Hepatocyte (in vitro differentiated cells): Measurements from ENCODE around the gene ADAMTS2. TPM values are rescaled to one million over a fixed set of nuclear protein-coding genes. Genes with fewer than 3 reads are reported as not detected.

Experiments used
- DNase-seq: peaks from one replicate; pipeline ENCODE4 v3.0.0-alpha.2; 2016; ENCODE audit warnings: low spot score
- H2AFZ ChIP-seq: fragments of 200-600 bp; sonication (generic); 2 replicates; pipeline ENCODE4 v1.6.0; 2016; ENCODE audit warnings: antibody characterized with exemption, mild to moderate bottlenecking
- H3K27ac ChIP-seq: fragments of 200-600 bp; sonication (generic); 2 replicates; pipeline ENCODE4 v1.5.1; 2016; ENCODE audit warnings: mild to moderate bottlenecking
- H3K27me3 ChIP-seq: fragments of 200-600 bp; sonication (generic); 2 replicates; pipeline ENCODE4 v1.6.1; 2016
- H3K36me3 ChIP-seq: fragments of 200-600 bp; sonication (generic); replicated peaks from 2 replicates; pipeline ENCODE4 v1.5.1; 2016; ENCODE audit warnings: low read depth; ENCODE audit not compliant: insufficient read depth
- H3K4me1 ChIP-seq: fragments of 200-600 bp; sonication (generic); 2 replicates; pipeline ENCODE4 v1.5.1; 2016; ENCODE audit warnings: mild to moderate bottlenecking, moderate library complexity; ENCODE audit not compliant: insufficient read depth
- H3K4me2 ChIP-seq: fragments of 200-600 bp; sonication (generic); 2 replicates; pipeline ENCODE4 v1.6.0; 2016
- H3K4me3 ChIP-seq: fragments of 200-600 bp; sonication (generic); 2 replicates; pipeline ENCODE4 v1.5.1; 2016; ENCODE audit warnings: mild to moderate bottlenecking
- H3K79me2 ChIP-seq: fragments of 200-600 bp; sonication (generic); 2 replicates; pipeline ENCODE4 v1.6.0; 2017; ENCODE audit warnings: mild to moderate bottlenecking
- H3K9me2 ChIP-seq: fragments of 200-600 bp; sonication (generic); replicated peaks from 2 replicates; pipeline ENCODE4 v1.6.0; 2017; ENCODE audit warnings: mild to moderate bottlenecking; ENCODE audit not compliant: insufficient read depth
- H3K9me3 ChIP-seq: fragments of 200-600 bp; sonication (generic); 2 replicates; pipeline ENCODE4 v1.5.1; 2016; ENCODE audit warnings: low read depth, mild to moderate bottlenecking
- H4K20me1 ChIP-seq: fragments of 200-600 bp; sonication (generic); 2 replicates; pipeline ENCODE4 v1.6.0; 2016; ENCODE audit warnings: mild to moderate bottlenecking; ENCODE audit not compliant: insufficient read depth, poor library complexity, severe bottlenecking
- CTCF ChIP-seq: fragments of 200-600 bp; sonication (generic); IDR thresholded peaks from 2 replicates; pipeline ENCODE4 v1.5.1; 2016; ENCODE audit warnings: antibody characterized with exemption, mild to moderate bottlenecking; ENCODE audit not compliant: poor library complexity
- EZH2 ChIP-seq: fragments of 200-600 bp; sonication (generic); IDR thresholded peaks from 2 replicates; pipeline ENCODE4 v1.6.1; 2016; ENCODE audit warnings: antibody characterized with exemption, mild to moderate bottlenecking, borderline replicate concordance
- EZH2phosphoT487 ChIP-seq: fragments of 200-600 bp; sonication (generic); IDR thresholded peaks from one replicate; pipeline ENCODE4 v1.6.1; 2018; ENCODE audit warnings: antibody characterized with exemption, mild to moderate bottlenecking, low read depth, moderate library complexity; ENCODE audit not compliant: unreplicated experiment, severe bottlenecking
- WGBS: methylation state at CpG from one replicate; pipeline ENCODE4 v1.1.6; 2016; ENCODE audit warnings: low lambda C conversion rate; ENCODE audit errors: missing lambda C conversion rate; 5-methylcytosine and 5-hydroxymethylcytosine counted together
- polyA plus RNA-seq: library from polyadenylated mRNA; unstranded; fragments of >200 nt; fragmentation: Nextera tagmentation; extraction: Ambion mirVana; gene quantifications from 2 replicates; pipeline ENCODE4 v1.2.1, GENCODE V29; 2016
- total RNA-seq: library from RNA; depleted of rRNA; stranded (reverse); fragments of >200 nt; gene quantifications from 2 replicates; pipeline ENCODE4 v1.2.3, GENCODE V29; 2014

ADAMTS2 gene
- total and polyA plus RNA-seq, 2 experiments from 2014 or later = 55.4 to 78.8 TPM

DNA sequence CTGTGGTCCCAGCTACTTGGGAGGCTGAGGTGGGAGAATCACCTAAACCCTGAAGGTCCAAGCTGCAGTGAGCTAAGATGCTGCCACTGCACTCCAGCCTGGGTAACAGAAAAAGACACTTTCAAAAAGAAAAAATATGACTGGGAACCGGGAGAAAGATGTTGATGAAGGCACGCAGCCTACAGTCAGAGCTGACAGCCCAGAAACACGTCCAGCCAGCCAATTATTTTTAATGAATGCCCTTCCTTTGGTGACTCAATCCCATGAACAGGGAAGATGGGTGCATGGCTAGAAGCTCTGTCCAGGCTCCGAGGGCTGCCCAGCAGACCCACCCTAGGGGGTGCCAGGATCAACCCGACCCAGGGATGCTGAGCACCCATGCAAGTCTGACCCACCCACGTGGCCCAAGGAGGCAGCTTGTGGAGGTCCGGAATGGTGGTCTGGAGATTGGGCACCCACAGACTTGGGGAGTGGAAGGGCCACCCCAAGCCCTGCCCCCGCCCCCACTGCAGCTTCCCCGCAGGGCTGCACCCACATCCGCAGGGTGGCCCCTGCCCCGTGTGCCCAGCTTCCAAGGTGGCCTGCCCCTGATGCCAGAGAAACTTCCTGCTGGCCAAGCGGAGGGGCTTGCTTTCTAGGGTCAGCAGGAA, 51.0 kb downstream of the ADAMTS2 start:
- H3K27ac ChIP-seq = no peak overlapping the region
- WGBS = 93% methylated on average over 12 of the region's 12 CpGs
- peaks cover 5% of the 10 kb centered on the region for H3K79me2 ChIP-seq
- H2AFZ ChIP-seq = no peak overlapping the region
- H3K4me1 ChIP-seq = no peaks in the 10 kb centered on the region
- H3K27me3 ChIP-seq = no peaks in the 10 kb centered on the region
- no peaks in the 10 kb centered on the region for H3K9me3 ChIP-seq
- H3K4me3 ChIP-seq = no peak overlapping the region
- peaks cover 4% of the 10 kb centered on the region for H4K20me1 ChIP-seq
- TF ChIP-seq CTCF (no peak), EZH2 (no peak), EZH2phosphoT487 (no peak)
- no peaks in the 10 kb centered on the region for H3K9me2 ChIP-seq
- DNase-seq = no peak
- no peaks in the 10 kb centered on the region for H3K36me3 ChIP-seq
- H3K4me2 ChIP-seq = no peak overlapping the region

GRCh38 chr5:179292681-179293635, 52.3 kb downstream of the ADAMTS2 start:
- no peak overlapping the region for H3K4me3 ChIP-seq
- no peak overlapping the region for H2AFZ ChIP-seq
- no peaks in the 10 kb centered on the region for H3K79me2 ChIP-seq
- peaks cover 4% of the 10 kb centered on the region for H4K20me1 ChIP-seq
- H3K27ac ChIP-seq = no peak overlapping the region
- H3K9me2 ChIP-seq = no peaks in the 10 kb centered on the region
- DNase-seq = no peak
- H3K4me1 ChIP-seq = no peaks in the 10 kb centered on the region
- H3K9me3 ChIP-seq = no peaks in the 10 kb centered on the region
- no peak for TF ChIP-seq CTCF
- no peak for TF ChIP-seq EZH2phosphoT487
- TF ChIP-seq EZH2 = no peak
- H3K36me3 ChIP-seq = no peaks in the 10 kb centered on the region
- no peak overlapping the region for H3K4me2 ChIP-seq
- WGBS = 92% methylated on average over 16 of the region's 16 CpGs
- H3K27me3 ChIP-seq = no peaks in the 10 kb centered on the region

GRCh38 chr5:179292202-179292601, 53.1 kb downstream of the ADAMTS2 start:
- H3K79me2 ChIP-seq = no peaks in the 10 kb centered on the region
- peaks cover 4% of the 10 kb centered on the region for H4K20me1 ChIP-seq
- WGBS = 90% methylated on average over 7 of the region's 7 CpGs
- no peak overlapping the region for H3K27ac ChIP-seq
- H3K9me2 ChIP-seq = no peaks in the 10 kb centered on the region
- H3K4me3 ChIP-seq = no peak overlapping the region
- no peaks in the 10 kb centered on the region for H3K9me3 ChIP-seq
- no peaks in the 10 kb centered on the region for H3K4me1 ChIP-seq
- TF ChIP-seq EZH2 (no peak), EZH2phosphoT487 (no peak), CTCF (no peak)
- no peak overlapping the region for H2AFZ ChIP-seq
- H3K4me2 ChIP-seq = no peak overlapping the region
- DNase-seq = no peak
- H3K27me3 ChIP-seq = no peaks in the 10 kb centered on the region
- no peaks in the 10 kb centered on the region for H3K36me3 ChIP-seq
